Activated naive CD4-positive, alpha-beta T cell treated with anti-CD3 and anti-CD28 coated beads, Interleukin-2, amount 50 U/mL, for 72 hours (primary cell): ENCODE measurements around the gene AP2M1. TPM values are rescaled to one million over a fixed set of nuclear protein-coding genes. Genes with fewer than 3 reads are reported as not detected.

Source experiments
- ATAC-seq, 2 donors: fragments of 150-1000 bp; cut with Tn5 transposase; 2 replicates each; pipeline ENCODE4 v1.10.0; 2021; ENCODE audit warnings: mild to moderate bottlenecking in 2 of 2, moderate library complexity in 2 of 2
- DNase-seq, 2 donors: peaks; one replicate each; pipeline ENCODE4 v3.0.0; 2021 to 2022; ENCODE audit warnings: low spot score in 2 of 2
- H3K27ac Mint-ChIP-seq, 2 donors: one replicate each; pipeline ENCODE4 v1.8.0; 2022; ENCODE audit warnings: mild to moderate bottlenecking in 2 of 2, mixed read lengths in 2 of 2
- H3K36me3 Mint-ChIP-seq, 2 donors: one replicate each; pipeline ENCODE4 v1.8.0; 2022; ENCODE audit warnings: mixed read lengths in 2 of 2
- H3K9me3 Mint-ChIP-seq, 2 donors: one replicate each; pipeline ENCODE4 v1.8.0; 2022; ENCODE audit warnings: mixed read lengths in 2 of 2
- total RNA-seq, 2 donors: library from RNA; stranded (reverse); gene quantifications; one replicate each; pipeline ENCODE4 v1.2.3, GENCODE V29; 2022

The AP2M1 gene
- total RNA-seq, 2 donors from 2014 or later: 207 to 288 TPM

DNA sequence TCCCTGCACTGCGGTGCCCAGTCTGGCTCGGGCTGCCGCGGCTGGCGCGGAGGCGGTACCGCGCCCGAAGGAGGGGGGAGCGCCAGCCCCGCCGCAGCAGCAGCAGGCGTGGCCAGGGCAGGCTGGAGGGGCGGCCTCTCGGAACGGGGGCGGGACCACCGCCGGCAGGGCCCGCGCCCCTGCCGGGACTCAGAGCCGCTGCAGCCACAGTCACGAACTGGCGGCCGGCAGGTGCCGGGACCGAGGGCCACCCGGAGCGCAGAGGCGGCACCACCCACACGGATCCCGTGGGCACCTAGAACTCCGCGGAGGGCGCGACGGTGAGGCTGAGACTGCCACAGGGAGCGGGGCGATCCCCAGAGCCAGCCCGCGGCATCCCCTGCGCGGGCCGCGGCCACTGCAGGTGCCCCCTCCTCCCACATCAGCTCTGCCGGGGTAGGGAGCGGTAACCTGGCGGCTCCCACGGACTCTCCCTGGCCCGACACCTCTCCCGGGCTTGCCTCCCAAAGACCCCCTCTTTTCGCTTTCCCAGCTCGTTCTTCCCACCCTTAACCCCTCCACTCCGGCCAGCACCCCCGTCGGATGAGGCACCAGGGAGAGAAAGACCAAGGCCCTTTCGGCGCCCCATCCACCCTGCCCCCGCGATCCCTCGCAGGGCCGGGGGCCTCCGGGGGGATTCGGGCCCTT is 54.9 kb downstream of the AP2M1 start, which contains the start of gene VWA5B2:
TSS of gene VWA5B2 (plus strand) at position 192 of the 687 bp plus-strand sequence. CDS start 944 bp downstream, outside the sequence.
- DNase-seq (peak in 1 of 2 donors; percentile 69), ATAC-seq (peak; percentile 67 to 92)
- Mint-ChIP-seq H3K36me3 (peaks cover 0 to 8% of the 10 kb centered on the region in 2 donors), H3K9me3 (no peaks in the 10 kb centered on the region), H3K27ac (no peak within 1 kb of the TSS)

DNA sequence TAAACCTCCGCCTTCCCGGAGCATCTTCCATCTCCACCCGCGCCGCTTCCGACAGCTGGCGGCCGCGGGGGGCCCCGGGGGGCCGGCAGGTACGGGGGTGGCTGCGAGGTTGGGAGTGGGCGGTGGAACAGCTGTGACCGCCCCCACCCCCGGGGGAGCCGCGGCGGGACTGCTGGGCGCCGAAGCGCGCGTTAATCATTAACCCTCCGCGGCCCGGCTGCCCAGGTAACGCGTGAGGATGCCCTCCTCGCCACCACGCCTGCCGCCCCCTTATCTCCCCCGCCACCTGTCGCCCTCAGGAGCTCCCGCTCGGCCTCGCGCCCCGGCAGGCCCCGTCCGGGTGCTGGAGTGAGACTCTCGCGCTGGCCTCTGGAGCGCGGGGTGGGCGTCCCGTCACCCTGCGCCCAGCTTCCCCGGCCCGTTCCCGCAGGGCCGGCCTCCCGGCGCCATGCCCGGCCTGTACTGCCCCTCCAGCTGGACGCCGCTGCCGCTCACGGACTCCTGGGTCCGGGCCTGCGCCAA is 55.5 kb downstream of the AP2M1 start:
- DNase-seq (no peak), ATAC-seq (no peak)
- Mint-ChIP-seq H3K27ac (no peak overlapping the region), H3K9me3 (no peaks in the 10 kb centered on the region), H3K36me3 (peaks cover 0 to 8% of the 10 kb centered on the region in 2 donors)

DNA sequence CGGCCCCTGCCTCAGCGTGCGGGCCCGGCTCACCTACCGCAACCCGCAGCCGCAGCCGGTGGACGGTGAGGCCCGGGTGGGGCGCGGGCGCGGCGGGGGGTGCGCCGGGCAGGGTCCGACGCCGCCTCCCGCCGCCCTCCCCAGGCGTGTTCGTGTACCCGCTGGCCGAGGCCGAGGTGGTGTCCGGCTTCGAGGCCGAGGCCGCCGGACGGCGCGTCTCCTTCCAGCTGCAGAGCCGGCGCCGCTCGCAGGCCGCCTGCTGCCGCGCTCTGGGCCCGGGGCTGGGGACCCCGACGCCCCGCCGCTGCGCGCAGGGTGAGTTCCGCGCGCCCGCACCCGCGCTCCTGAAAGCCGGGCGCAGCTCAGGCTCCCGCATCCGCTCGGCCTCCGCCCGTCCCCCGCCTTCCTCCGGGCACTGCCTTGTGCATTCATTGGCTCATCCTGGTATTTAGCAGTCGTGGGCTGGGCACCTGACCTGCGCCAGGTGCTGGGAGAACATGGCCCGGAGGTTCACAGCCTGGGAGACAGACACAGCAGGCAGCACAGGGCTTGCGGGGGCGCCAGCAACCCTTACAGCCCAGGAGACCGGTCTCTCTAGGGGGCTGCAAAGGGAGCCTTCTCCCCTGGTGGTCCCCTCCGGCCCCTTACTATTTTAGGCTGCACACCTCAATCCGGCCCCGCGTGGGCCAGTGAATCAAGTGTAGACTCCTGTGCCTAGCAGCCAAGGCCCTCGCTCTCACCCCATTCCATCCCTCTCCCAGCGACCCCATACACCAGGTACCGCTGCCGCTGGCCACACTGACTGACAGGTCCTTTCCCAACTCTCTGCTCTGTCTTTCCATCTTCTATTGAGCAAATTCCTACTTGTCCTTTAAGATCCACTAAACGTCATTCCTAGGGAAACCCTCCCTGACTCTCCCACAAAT is 56.2 kb downstream of the AP2M1 start:
- Mint-ChIP-seq H3K27ac (no peak overlapping the region), H3K9me3 (no peaks in the 10 kb centered on the region), H3K36me3 (peaks cover 0 to 8% of the 10 kb centered on the region in 2 donors)
- ATAC-seq (no peak), DNase-seq (no peak)

DNA sequence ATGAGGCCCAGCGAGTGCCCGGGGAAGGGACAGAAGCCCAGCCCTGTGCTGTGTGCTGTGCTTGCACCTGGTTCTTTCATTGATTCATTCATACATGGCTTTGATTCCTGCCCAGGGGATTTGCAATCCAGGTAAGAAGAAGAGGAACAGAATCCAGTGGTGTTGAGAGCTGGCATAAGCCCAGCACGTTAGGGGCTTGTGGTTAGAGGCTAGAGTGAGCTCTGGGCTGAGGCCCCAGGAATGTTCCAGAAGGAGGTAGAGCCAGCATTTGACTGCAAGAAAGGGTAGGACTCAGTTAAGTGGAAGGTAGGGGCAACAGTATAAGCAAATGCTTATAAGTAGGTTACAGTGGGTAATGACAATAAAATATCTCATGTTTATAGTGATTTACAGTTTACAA is 57.0 kb downstream of the AP2M1 start:
- Mint-ChIP-seq H3K36me3 (peaks cover 0 to 8% of the 10 kb centered on the region in 2 donors), H3K9me3 (no peaks in the 10 kb centered on the region), H3K27ac (no peak overlapping the region)
- no peak for DNase-seq
- no peak for ATAC-seq

DNA sequence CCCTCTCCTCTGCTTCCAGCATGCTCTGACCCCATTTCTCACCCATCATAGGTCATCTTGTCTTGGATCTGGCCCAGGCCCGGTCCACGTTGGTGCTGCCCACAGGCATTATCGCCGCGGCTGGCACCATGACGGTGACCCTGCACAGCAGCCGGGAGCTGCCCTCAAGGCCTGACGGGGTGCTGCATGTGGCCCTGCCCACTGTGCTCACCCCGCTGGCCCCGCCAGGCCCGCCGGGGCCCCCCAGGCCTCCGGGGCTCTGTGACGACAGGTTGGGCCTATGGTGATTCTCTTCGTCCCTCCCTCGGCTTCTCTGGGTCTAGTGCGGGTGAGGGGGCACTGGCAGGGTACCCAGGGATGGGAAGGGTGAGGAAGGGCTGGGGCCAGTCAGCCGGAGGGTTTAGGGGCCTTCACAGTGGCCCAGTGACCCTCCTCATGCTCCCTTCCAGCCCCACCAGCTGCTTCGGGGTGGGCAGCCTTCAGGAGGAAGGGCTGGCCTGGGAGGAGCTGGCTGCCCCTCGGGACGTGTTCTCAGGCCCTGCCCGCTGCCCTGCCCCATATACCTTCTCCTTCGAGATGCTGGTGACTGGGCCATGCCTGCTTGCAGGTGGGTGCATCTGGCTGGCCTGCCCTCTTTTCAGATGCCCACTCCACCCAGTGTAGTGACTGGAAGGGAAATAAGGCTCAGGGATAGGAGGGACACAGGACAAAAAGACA is 58.6 kb downstream of the AP2M1 start:
- DNase-seq: no peak
- no peaks in the 10 kb centered on the region for H3K9me3 Mint-ChIP-seq
- ATAC-seq: no peak
- H3K27ac Mint-ChIP-seq: no peak overlapping the region
- peaks cover 0 to 8% of the 10 kb centered on the region in 2 donors for H3K36me3 Mint-ChIP-seq

Other genes starting within 250 kb of the AP2M1 start
- gene ABCC5, start 157.0 kb upstream of the AP2M1 start, total RNA-seq: 10 to 100 TPM in 1 of 2 donors, 1 to 10 TPM in 1; 9.1 to 22.4 TPM
- gene HTR3D, start 143.1 kb upstream of the AP2M1 start, total RNA-seq: not detected
- gene HTR3C, start 121.8 kb upstream of the AP2M1 start, total RNA-seq: not detected
- not detected for gene HTR3E, start 77.8 kb upstream of the AP2M1 start, total RNA-seq
- gene EIF2B5, start 39.5 kb upstream of the AP2M1 start, total RNA-seq: 10 to 100 TPM; 48.6 to 56.1 TPM
- 10 to 100 TPM; 30.1 to 41.7 TPM for gene DVL3, start 19.5 kb upstream of the AP2M1 start, total RNA-seq
- 10 to 100 TPM; 76.6 to 81.3 TPM for gene ABCF3, start 11.3 kb downstream of the AP2M1 start, total RNA-seq
- not detected for gene VWA5B2, start 54.7 kb downstream of the AP2M1 start, total RNA-seq
- gene ALG3, start 74.1 kb downstream of the AP2M1 start, total RNA-seq: 10 to 100 TPM; 35.5 to 35.8 TPM
- gene EEF1AKMT4, start 74.8 kb downstream of the AP2M1 start, total RNA-seq: 1 to 10 TPM; 8.3 to 9.9 TPM
- under 1 TPM; 0.18 to 0.34 TPM for gene CAMK2N2, start 86.7 kb downstream of the AP2M1 start, total RNA-seq
- under 1 TPM in 1 of 2 donors, not detected in 1; 0.18 TPM for gene ECE2, start 101.2 kb downstream of the AP2M1 start, total RNA-seq
- gene PSMD2, start 124.4 kb downstream of the AP2M1 start, total RNA-seq: 100 to 1,000 TPM; 241 to 252 TPM
- gene EIF4G1, start 139.8 kb downstream of the AP2M1 start, total RNA-seq: 100 to 1,000 TPM; 256 to 376 TPM
- gene FAM131A, start 162.7 kb downstream of the AP2M1 start, total RNA-seq: 1 to 10 TPM; 4.1 to 6.8 TPM
- gene CLCN2, start 186.8 kb downstream of the AP2M1 start, total RNA-seq: 10 to 100 TPM in 1 of 2 donors, 1 to 10 TPM in 1; 6.5 to 13.9 TPM
- gene POLR2H, start 186.9 kb downstream of the AP2M1 start, total RNA-seq: 100 to 1,000 TPM; 112 to 177 TPM
- not detected for gene THPO, start 203.4 kb downstream of the AP2M1 start, total RNA-seq
- under 1 TPM in 1 of 2 donors, not detected in 1; 0.49 TPM for gene CHRD, start 205.2 kb downstream of the AP2M1 start, total RNA-seq